ENCODE measurements around the gene LMF1. TPM values are rescaled to one million over a fixed set of nuclear protein-coding genes. Genes with fewer than 3 reads are reported as not detected.

Gene LMF1
- total and polyA plus RNA-seq, 2 donors from 2014 or later = 15.4 to 28.6 TPM

GRCh38 chr16:836221-836620 is 134.6 kb downstream of the LMF1 start:
- H3K4me1 ChIP-seq (ENCODE audit: control insufficient read depth in 2 of 3, insufficient read depth in 2 of 3, low read depth in 1 of 3, low read length in 3 of 3) = no peaks in the 10 kb centered on the region
- no peak for TF ChIP-seq CTCF (IDR thresholded peaks at IDR 0.05; ENCODE audit: borderline replicate concordance, extremely low read depth, insufficient read depth)
- no peak for FAIRE-seq
- H3K27ac ChIP-seq (ENCODE audit: low read depth in 2 of 2, low read length in 2 of 2) = no peak overlapping the region
- no peaks in the 10 kb centered on the region for H3K27me3 ChIP-seq (ENCODE audit: control insufficient read depth, insufficient read depth, low read length)
- no peak overlapping the region for H3K9ac ChIP-seq (ENCODE audit: low read length in 3 of 3)
- H3K9me3 ChIP-seq (ENCODE audit: control insufficient read depth in 2 of 3, insufficient read depth in 1 of 3, low read length in 3 of 3) = peaks cover 0 to 11% (median 3%) of the 10 kb centered on the region in 3 donors
- DNase-seq = no peak
- no peaks in the 10 kb centered on the region for H3K36me3 ChIP-seq (ENCODE audit: control insufficient read depth in 2 of 3, insufficient read depth in 3 of 3, low read length in 3 of 3)
- no peak overlapping the region for H3K4me3 ChIP-seq (ENCODE audit: low read length in 3 of 3)
- intact Hi-C loops (cut with DNase I) = no loop called here

- no peak overlapping the region for H3K4me3 ChIP-seq (ENCODE audit: low read length in 3 of 3)
- no peaks in the 10 kb centered on the region for H3K27me3 ChIP-seq (ENCODE audit: control insufficient read depth, insufficient read depth, low read length)
- no peak for FAIRE-seq
- TF ChIP-seq CTCF (IDR thresholded peaks at IDR 0.05; ENCODE audit: borderline replicate concordance, extremely low read depth, insufficient read depth) = no peak
- peaks cover 0 to 11% (median 3%) of the 10 kb centered on the region in 3 donors for H3K9me3 ChIP-seq (ENCODE audit: control insufficient read depth in 2 of 3, insufficient read depth in 1 of 3, low read length in 3 of 3)
- H3K4me1 ChIP-seq (ENCODE audit: control insufficient read depth in 2 of 3, insufficient read depth in 2 of 3, low read depth in 1 of 3, low read length in 3 of 3) = no peaks in the 10 kb centered on the region
- no peaks in the 10 kb centered on the region for H3K36me3 ChIP-seq (ENCODE audit: control insufficient read depth in 2 of 3, insufficient read depth in 3 of 3, low read length in 3 of 3)
- H3K27ac ChIP-seq (ENCODE audit: low read depth in 2 of 2, low read length in 2 of 2) = no peak overlapping the region
- intact Hi-C loops (cut with DNase I) = no loop called here
- H3K9ac ChIP-seq (ENCODE audit: low read length in 3 of 3) = no peak overlapping the region
- DNase-seq = no peak
Observed at GRCh38 chr16:835373-835772, 135.4 kb downstream of the LMF1 start.

- H3K27ac ChIP-seq (ENCODE audit: low read depth in 2 of 2, low read length in 2 of 2) = no peak overlapping the region
- H3K9me3 ChIP-seq (ENCODE audit: control insufficient read depth in 2 of 3, insufficient read depth in 1 of 3, low read length in 3 of 3) = peaks cover 0 to 11% (median 3%) of the 10 kb centered on the region in 3 donors
- no peak for TF ChIP-seq CTCF (IDR thresholded peaks at IDR 0.05; ENCODE audit: borderline replicate concordance, extremely low read depth, insufficient read depth)
- DNase-seq = peak in 1 of 5 donors; percentile 64
- H3K27me3 ChIP-seq (ENCODE audit: control insufficient read depth, insufficient read depth, low read length) = no peaks in the 10 kb centered on the region
- no peak overlapping the region for H3K4me3 ChIP-seq (ENCODE audit: low read length in 3 of 3)
- no peak for FAIRE-seq
- no peaks in the 10 kb centered on the region for H3K4me1 ChIP-seq (ENCODE audit: control insufficient read depth in 2 of 3, insufficient read depth in 2 of 3, low read depth in 1 of 3, low read length in 3 of 3)
- H3K36me3 ChIP-seq (ENCODE audit: control insufficient read depth in 2 of 3, insufficient read depth in 3 of 3, low read length in 3 of 3) = no peaks in the 10 kb centered on the region
- intact Hi-C loops (cut with DNase I) = no loop called here
- no peak overlapping the region for H3K9ac ChIP-seq (ENCODE audit: low read length in 3 of 3)
Observed at GRCh38 chr16:833411-833810, 137.4 kb downstream of the LMF1 start.

All from kidney (tissue), 14 donors.